UCSD-AML1 (cell line): ENCODE measurements around the gene LIN9.
"Not testable (repeated sequence)": the region's sequence is repeated elsewhere in the genome, so short reads cannot be mapped to it uniquely, and the experiment has no call there.

Experiments
- DNase-seq: peaks from one replicate; lab custom pipeline; 2025; ENCODE audit not compliant: unreplicated experiment; lab: John Stamatoyannopoulos, UW

Gene LIN9

DNA sequence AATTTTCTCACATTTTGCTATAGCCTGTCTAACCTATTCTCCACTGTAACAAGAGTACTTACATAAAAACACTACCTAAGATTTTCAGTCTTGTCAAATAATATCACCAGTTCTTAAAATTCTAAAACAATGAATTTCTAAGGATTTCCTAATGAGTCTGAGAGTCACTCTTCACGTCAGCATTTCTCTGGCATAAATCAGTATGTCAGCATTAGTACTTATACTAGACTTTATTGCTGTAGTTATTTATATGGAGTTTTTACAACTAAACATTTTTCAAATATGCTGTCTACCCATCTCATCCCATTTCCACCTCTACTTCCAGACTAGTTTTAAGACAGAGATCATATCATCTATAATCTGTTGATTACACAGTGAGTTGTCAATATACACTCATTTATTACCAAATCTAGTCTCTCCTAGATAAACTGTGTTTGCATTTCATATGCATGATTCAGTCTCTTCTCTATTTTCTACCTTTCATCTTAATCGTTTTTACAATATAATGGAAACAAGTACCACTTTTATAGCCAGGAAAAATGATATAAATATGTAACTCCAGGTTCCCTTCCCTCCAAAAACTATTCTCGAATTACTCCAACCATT lies 32.8 kb downstream of the LIN9 start:
- DNase-seq = no peak

DNA sequence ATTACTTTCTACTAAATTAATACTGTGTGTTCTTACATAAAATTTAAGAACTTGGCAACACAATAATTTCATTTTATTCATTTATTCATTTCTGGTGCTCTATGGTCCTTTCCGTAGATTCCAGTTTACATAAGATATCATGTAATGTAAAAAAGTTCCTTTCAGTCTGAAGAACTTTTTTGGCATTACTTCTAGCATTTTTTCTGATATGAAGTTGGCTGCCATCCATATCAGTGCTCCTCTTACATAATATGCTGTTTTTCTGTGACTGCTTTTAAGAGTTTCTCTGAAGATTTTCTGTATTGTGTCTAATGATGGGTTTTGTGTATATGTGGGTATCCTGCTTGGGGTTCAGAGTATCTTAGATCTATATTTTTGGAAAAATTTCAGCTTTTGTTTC lies 34.8 kb downstream of the LIN9 start:
- no peak for DNase-seq

DNA sequence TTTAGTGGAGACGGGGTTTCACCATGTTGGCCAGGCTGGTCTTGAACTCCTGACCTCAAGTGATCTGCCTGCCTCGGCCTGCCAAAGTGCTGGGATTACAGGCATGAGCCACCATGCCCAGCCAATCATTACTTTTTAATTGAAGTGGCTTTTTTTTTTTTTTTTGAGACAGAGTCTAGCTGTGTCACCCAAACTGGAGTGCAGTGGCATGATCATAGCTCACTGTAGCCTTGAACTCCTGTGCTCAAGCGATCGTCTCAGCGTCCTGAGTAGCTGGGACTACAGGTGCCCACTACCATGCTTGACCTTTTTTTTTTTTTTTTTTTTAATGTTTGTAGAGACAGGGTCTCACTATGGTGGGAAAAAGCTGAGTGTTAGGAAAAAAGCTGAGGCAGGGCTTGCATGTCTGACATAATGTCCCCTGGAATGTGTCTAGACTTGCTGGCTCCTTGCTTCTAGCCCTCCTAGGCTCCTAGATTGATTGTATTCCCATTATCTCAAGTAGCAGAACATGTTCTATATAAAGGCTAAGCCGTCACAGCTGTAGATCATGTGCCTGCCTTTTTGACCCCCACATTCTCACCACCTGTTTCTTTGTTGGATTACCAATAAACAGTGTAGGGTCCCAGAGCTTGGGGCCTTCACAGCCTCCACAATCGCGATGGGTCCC lies 36.6 kb downstream of the LIN9 start:
- DNase-seq = not testable (repeated sequence)

DNA sequence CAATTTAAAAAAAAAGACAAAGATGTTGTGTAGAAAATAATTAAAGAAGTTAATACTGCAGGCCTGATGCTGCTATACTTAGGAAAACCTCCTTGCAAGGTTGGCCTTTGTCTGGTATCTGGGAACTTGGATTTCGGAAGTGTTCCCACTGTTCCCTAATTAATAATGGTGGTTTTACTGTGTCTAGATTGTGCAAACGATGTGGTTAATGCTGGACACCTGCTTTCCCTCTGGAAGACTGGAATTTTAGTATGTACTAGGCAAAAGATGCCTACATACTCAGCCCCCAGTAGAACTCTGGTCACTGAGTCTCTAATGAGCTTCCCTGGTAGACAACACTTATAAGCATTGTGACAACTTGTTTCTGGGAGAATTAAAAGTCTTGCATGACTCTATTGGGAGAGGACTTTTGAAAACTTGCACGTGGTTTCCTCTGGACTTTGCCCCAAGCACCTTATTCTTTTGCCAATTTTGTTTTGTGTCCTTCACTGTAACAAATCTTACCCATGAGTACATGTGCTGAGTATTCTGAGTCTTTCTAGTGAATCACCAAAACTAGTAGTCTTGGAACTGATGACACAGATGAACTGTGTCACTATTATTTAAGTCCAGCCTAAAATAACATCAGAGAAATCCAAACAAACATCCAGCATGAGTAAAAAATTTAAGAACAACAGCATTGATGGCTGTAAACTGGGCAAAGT lies 40.4 kb downstream of the LIN9 start:
- DNase-seq = no peak

DNA sequence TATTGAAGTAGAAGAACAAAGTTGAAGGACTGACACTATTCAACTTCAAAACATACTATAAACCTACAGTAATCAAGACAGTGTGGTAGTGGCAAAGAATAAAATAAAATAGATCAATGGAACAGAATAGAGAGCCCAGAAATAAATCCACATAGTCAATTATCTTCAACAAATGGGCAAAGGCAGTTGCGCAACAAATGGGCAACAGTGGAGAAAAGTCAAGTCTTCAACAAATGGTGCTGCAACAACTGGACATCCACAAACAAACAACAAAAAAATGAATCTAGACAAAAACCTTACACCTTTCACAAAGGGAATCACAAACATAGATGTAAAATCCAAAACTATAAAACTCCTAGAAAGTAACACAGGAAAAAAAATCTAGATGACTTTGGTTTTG lies 47.1 kb downstream of the LIN9 start:
- DNase-seq = no peak

DNA sequence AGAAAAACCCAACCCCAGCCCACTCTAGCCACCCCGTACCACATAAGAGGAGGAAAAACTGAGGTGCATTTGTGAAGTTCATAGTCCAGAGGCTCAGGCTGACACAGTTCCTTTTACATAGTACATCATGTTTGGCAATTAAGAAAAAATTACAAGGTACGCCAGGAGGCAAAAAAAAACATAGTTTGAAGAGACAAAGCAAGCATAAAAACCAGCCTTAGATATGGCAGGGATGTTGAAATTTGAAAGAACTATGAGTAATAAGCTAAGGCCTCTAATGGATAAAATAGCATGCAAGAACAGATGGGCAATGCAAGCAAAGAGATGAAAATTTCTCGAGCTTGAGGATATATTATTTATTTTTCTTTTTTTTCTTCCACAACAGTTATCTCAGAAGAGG lies 53.6 kb downstream of the LIN9 start:
- no peak for DNase-seq

DNA sequence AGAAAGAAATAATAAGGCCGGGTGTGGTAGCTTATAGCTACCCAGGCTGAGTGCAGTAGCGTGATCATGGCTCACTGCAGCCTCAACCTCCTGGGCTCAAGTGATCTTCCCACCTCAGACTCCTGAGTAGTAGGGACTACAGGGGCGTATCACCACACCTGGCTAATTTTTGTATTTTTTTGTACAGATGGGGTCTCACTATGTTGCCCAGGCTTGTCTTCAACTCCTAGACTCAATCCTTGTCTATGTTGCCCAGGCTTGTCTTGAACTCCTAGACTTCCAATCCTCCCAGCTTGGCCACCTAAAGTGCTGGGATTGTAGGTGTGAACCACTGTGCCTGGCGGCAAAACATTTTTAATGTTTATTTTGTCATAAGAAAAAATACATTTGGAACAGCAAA lies 55.0 kb downstream of the LIN9 start:
- DNase-seq = no peak

DNA sequence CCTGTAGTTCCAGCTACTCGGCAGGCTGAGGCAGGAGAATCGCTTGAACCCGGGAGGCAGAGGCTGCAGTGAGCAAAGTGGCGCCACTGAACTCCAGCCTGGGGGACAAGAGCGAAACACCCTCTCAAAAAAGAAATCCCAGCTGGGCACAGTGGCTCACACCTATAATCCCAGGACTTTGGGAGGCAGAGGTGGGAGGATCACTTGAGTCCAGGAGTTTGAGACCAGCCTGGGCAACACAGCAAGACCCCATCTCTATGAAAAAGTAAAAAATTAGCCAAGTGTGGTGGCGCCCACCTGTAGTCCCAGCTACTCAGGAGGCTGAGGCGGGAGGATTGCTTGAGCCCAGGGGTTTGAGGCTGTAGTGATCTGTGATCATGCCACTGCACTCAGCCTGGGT lies 56.1 kb downstream of the LIN9 start:
- DNase-seq = not testable (repeated sequence)

DNA sequence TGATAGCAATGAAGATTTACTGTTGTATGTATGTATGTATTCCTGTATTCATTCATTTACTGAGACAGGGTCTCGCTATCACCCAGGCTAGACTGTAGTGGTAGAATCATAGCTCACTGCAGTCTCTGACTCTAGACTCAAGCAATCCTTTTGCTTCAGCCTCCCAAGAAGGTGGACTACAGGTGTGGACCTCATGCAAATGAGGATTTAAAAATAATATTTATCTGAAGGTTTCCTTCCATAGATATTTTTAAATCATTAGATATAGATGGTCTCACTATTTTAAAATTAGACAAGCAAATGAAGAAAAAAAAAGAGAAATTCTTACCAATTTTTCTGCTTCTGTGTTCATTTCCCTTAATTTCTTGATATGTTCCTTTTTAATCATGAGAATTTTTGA lies 58.5 kb downstream of the LIN9 start:
- no peak for DNase-seq

DNA sequence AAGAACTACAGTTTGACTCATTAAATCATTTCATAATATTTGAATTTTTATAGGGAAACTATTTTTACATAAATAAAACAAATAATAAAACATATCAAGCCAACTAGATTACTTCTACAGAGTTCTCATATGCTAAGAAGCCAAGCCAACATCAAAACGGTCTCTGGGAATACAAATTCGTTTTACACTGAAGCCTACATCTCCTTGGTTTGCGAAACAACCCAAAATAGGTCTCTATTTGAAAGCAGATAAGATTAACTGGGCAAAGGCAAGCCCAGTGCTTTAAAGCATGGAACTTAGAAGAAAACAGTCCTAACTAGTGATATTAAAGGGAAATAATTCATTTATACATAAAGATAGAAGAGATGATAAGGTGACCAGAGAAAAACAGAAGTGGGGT lies 60.2 kb downstream of the LIN9 start:
- DNase-seq = no peak

DNA sequence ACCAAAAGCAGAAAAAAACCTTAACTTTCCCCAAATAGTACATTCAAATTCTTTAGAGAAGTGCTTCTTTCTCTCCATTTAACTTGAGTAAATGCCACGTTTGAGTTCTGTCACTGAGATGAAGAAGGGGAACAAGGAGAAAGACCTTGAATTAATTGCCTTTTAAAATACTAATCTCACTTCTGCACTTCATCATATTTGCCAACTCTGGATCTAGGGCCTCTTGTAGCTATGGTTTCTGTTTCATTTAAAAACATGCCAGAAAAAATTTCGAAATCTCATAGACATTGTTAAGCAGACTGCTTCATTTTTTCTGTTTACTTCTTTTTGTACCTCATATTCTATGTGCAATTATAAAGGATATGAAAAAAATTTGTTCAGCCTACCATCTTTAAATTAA lies 60.9 kb downstream of the LIN9 start:
- no peak for DNase-seq

DNA sequence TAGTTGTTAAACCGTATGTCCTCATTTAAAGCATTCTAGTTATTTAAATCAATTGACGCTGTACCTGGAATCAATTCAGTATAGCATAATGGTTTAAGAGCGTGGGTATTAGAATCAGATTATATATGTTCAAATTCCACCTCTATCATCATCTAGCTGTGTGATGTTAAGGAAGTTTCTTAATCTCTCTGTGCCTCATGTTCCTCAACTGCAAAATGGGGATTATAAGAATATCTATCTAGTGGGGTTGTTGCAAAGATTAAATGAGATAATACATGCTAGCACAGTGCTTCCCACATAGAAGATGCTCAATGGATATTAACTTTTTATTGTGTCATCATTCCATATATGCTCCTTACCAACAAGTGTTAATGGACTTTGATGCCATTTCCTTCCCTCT lies 69.5 kb downstream of the LIN9 start:
- DNase-seq = no peak

DNA sequence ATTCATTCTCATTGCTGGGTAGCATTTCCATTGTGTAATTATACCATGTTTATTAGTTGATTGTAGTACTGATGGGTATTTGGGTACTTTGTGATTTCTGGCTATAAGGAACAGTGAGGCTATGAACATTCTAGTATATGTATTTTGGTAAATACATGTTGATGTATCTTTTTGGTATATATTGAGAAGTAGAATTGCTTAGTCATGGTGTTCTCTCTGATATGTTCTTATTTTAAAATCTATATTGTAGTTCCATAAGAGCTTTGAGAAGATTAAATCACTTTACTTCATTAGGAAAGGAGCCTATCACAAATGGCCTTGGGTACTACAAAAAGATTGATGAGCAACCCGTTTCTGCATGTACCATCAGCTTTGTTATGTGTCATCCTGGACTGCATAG lies 72.1 kb downstream of the LIN9 start:
- no peak for DNase-seq

DNA sequence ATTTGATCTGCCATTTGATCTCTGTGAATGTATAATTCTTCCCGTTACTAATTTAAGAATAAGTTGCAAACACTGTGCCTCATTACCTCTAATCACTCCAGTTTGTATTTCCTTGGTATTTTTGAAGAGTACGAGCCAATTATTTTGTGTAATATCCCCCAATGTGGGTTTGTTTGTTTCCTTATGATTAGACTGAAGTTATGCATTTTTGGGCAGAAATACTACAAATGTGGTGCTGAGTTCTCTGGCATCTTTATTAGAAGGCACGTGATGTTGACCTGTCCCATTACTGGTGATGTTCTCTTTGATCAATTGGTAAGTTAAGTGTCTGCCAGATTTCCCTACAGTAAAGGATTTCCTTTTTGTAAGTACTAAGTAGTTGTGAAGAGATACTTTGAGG lies 75.2 kb downstream of the LIN9 start:
- no peak for DNase-seq

DNA sequence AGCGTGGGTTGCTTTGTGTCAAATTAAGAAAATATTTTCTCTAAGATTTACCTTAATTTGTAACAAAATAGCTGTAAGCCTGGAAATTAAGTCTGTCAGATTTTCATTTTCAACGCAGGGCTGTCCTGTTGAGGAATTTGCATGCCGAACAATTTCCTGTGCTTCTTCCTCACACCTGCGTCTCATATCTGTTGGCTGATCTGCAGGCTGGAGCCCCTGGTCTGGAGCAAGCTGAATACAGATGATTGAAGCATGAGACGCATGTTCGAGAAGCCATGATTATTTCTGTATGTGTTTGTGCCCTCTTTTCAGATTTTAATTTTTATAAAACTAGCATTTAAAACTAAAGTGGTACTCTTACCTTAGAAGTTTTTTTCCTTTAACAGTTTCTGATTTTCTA lies 75.7 kb downstream of the LIN9 start:
- no peak for DNase-seq

DNA sequence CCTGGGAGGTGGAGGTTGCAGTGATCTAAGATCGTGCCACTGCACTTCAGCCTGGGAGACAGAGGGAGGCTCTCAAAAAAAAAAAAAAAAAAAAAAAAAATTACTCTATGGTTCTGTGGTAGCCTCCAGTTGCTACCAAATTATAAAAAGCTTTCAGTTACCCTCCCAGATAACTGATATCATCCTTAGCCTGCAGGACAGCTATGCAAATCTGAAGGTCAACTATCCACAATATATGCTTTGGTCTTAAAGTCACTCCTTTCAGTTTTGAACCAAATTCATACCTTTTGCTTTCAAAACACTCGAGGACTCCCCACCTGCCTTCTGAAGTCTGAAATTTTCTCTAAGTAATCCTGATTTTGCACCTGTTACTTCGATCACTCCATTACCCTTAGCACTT lies 82.4 kb downstream of the LIN9 start:
- no peak for DNase-seq

DNA sequence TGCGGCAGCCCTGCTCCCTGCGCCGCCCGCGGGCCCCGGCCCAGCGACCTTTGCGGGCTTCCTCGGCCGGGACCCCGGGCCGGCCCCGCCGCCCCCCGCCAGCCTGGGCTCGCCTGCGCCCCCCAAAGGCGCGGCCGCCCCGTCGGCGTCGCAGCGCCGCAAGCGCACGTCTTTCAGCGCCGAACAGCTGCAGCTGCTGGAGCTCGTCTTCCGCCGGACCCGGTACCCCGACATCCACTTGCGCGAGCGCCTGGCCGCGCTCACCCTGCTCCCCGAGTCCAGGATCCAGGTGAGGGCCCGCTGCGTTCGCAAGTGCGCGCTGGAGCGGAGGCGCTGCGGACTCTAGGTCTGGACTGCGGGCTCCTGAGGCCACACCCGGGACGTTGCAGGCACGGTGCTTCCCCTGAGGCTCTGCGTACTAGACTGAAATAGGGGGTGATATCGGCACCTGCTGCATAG lies 85.1 kb downstream of the LIN9 start:
- DNase-seq = peak; percentile 35

DNA sequence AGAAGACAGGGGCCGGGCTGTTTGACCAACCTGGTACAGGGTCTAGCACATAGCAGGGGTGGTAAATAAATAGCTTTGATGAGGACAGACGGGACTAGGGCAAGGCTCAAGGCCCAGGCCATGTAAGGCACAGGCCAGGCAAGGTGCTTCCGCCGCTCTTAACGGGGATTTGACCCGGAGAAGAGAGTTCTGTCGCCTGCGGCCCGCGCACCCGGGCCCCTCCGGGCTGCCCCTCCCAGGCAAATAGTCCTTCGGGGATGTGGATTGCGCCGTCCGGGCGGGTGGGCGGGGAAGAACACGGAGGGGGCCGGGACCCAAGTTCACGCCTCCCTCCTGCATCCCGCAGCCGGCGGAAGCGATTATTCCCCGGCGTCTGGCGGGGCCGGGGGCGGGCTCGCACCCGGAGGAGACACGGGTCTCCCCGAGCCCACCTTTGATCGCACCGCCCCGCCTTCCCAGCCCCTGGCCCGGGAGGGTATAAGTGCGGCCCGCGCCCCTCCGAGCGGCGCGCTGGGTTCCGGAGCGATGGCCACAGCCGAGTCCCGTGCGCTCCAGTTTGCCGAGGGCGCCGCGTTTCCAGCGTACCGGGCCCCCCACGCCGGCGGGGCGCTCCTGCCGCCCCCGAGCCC lies 85.7 kb downstream of the LIN9 start, which contains the start of gene MIXL1:
TSS of gene MIXL1 (plus strand) at position 508 of the 629 bp plus-strand sequence. CDS start at position 526, 18 bp downstream.
- no peak for DNase-seq

DNA sequence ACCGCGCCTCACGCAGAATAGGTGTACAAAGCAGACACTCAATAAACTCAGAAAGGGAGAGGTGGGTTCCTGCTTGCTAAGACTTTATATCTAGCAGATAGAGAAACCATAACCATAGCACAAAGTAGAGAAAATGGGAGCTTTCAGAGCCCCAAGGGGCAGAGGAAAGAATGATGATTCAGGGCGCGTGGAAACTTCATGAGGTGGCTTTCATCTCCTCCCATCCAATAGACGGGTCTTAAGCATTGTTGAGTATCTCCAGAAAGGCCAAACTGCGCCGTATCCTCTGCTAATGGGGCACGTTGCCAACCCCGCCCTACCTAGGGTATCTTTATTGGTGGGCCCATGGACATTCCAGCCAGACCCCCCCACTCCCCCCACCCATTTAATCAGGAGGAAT lies 86.3 kb downstream of the LIN9 start:
- DNase-seq = no peak

DNA sequence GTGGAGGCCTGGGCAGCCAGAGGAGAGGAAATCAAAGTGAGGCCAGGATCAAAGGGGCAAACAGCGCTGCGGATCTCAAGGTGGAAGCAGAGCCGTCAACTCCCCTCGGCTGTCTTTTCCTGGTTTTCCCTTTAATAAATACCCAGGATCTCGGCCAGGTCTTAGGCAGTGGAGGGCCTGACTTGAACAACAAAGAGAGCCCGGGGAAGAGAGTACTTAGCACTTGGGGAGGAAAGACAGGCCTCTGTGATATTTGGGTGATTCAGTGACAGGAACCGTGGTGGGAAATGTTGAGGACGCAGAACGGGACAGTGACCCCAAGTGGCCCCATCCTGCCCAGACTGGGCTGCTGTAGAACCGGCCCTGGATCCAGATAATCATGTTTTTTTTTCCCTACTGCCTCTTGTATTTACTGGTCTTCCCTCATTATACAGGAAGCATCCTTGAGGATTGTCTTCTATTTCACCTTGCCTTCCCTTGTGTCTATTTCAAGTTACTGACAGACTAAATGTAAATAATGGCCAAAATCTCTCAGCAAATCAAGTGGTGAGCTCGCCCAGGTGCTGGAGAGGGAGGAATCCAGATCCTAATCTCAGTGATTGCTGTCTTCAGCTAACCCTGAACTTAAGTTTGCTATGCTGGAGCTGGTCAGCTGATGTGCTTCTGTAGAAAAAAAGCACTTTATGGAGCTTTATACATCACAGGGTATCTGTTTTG lies 88.3 kb downstream of the LIN9 start:
- no peak for DNase-seq

DNA sequence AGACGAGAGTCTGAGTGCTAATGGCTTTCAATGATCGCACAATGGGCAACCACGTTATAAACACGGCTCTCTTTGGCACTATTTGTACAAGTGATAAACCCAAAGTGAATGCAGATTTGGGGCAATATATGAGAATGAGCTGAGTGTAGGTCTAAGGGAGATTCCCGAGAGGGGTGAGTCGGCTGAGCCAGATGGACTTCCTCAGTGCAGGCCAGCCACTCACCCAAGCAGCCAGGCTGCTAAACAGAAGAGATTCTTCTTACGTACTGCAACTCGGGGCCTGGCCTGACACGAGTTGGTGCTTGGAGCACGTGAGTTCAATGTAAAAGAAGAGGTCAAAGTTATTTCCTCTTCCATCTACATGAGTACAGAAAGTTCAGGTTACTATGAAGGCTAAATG lies 91.7 kb downstream of the LIN9 start:
- DNase-seq = no peak
